Trophoblast cell (in vitro differentiated cells and primary cell): ENCODE measurements around the gene NKIRAS1.

Experiments
- DNase-seq, 2 donors: peaks; one replicate each; pipeline ENCODE4 v3.0.0-alpha.2; 2016
- H2AFZ ChIP-seq: 2 replicates; pipeline ENCODE4 v1.6.1; 2013; ENCODE audit warnings: low read length, moderate library complexity, mild to moderate bottlenecking; ENCODE audit not compliant: insufficient read depth, poor library complexity
- H2AK5ac ChIP-seq: 2 replicates; pipeline ENCODE4 v1.6.1; 2013; ENCODE audit warnings: mild to moderate bottlenecking, low read length
- H2BK120ac ChIP-seq: 2 replicates; pipeline ENCODE4 v1.6.1; 2013; ENCODE audit warnings: low read length, mild to moderate bottlenecking, moderate library complexity; ENCODE audit not compliant: insufficient read depth, poor library complexity
- H2BK12ac ChIP-seq: 2 replicates; pipeline ENCODE4 v1.6.1; 2013; ENCODE audit warnings: mild to moderate bottlenecking, low read length, moderate library complexity
- H2BK5ac ChIP-seq: 2 replicates; pipeline ENCODE4 v1.6.1; 2013; ENCODE audit warnings: low read length, low read depth, moderate library complexity, mild to moderate bottlenecking; ENCODE audit not compliant: poor library complexity
- H3K14ac ChIP-seq: 2 replicates; pipeline ENCODE4 v1.6.1; 2013; ENCODE audit warnings: mild to moderate bottlenecking, low read length
- H3K18ac ChIP-seq: 2 replicates; pipeline ENCODE4 v1.6.1; 2013; ENCODE audit warnings: mild to moderate bottlenecking, low read length
- H3K23ac ChIP-seq: 2 replicates; pipeline ENCODE4 v1.6.1; 2013; ENCODE audit warnings: low read length
- H3K27ac ChIP-seq: 2 replicates; pipeline ENCODE4 v1.5.1; 2013; ENCODE audit warnings: low read depth, mild to moderate bottlenecking, inconsistent platforms, low read length, moderate library complexity
- H3K27me3 ChIP-seq: 2 replicates; pipeline ENCODE4 v1.6.1; 2013; ENCODE audit warnings: inconsistent platforms, mild to moderate bottlenecking, low read length, moderate library complexity; ENCODE audit not compliant: insufficient read depth
- H3K36me3 ChIP-seq, 2 experiments: 1 replicate in 1 of 2; 2 replicates in 1 of 2; pipeline ENCODE4 v1.6.1; 2013; ENCODE audit warnings: low read length in 2 of 2, mild to moderate bottlenecking in 2 of 2, moderate library complexity in 1 of 2; ENCODE audit not compliant: insufficient read depth in 2 of 2, control insufficient read depth in 1 of 2
- H3K4ac ChIP-seq: 2 replicates; pipeline ENCODE4 v1.6.1; 2013; ENCODE audit warnings: low read depth, mild to moderate bottlenecking, low read length, moderate library complexity
- H3K4me1 ChIP-seq, 2 experiments: 1 replicate in 1 of 2; 2 replicates in 1 of 2; pipeline ENCODE4 v1.6.1; 2013; ENCODE audit warnings: low read length in 2 of 2, mild to moderate bottlenecking in 2 of 2, moderate library complexity in 1 of 2; ENCODE audit not compliant: insufficient read depth in 2 of 2, control insufficient read depth in 1 of 2
- H3K4me2 ChIP-seq: 2 replicates; pipeline ENCODE4 v1.6.1; 2013; ENCODE audit warnings: inconsistent platforms, mild to moderate bottlenecking, low read length, moderate library complexity
- H3K4me3 ChIP-seq: 2 replicates; pipeline ENCODE4 v1.5.1; 2013; ENCODE audit warnings: mild to moderate bottlenecking, low read depth, low read length, inconsistent platforms
- H3K79me1 ChIP-seq: one replicate; pipeline ENCODE4 v1.6.1; 2013; ENCODE audit warnings: low read length
- H3K79me2 ChIP-seq: 2 replicates; pipeline ENCODE4 v1.6.1; 2013; ENCODE audit warnings: low read length, mild to moderate bottlenecking; ENCODE audit not compliant: control insufficient read depth, insufficient read depth, poor library complexity
- H3K9ac ChIP-seq: 2 replicates; pipeline ENCODE4 v1.6.1; 2013; ENCODE audit warnings: mild to moderate bottlenecking, low read length
- H3K9me3 ChIP-seq: 2 replicates; pipeline ENCODE4 v1.6.1; 2013; ENCODE audit warnings: low read depth, mild to moderate bottlenecking, control low read depth, inconsistent platforms, low read length; ENCODE audit not compliant: insufficient read depth
- H4K12ac ChIP-seq: 2 replicates; pipeline ENCODE4 v1.6.1; 2013; ENCODE audit warnings: low read depth, mild to moderate bottlenecking, low read length, moderate library complexity
- H4K8ac ChIP-seq: 2 replicates; pipeline ENCODE4 v1.6.1; 2013; ENCODE audit warnings: low read depth, mild to moderate bottlenecking, low read length, moderate library complexity
- H4K91ac ChIP-seq: one replicate; pipeline ENCODE4 v1.6.1; 2013; ENCODE audit warnings: low read depth, mild to moderate bottlenecking, low read length, moderate library complexity
- WGBS: extraction: QIAGEN DNeasy Blood & Tissue Kit; methylation state at CpG from one replicate; pipeline ENCODE4 v1.1.7; 2013; ENCODE audit warnings: missing lambda C conversion rate; ENCODE audit not compliant: insufficient read length, insufficient coverage; ENCODE audit errors: extremely low coverage; 5-methylcytosine and 5-hydroxymethylcytosine counted together

The NKIRAS1 gene

GRCh38 chr3:23954144-23954543 is 37.4 kb upstream of the NKIRAS1 start:
- Histone ChIP-seq H4K8ac (no peak overlapping the region), H3K27me3 (no peaks in the 10 kb centered on the region), H3K4me2 (no peak overlapping the region), H2BK5ac (no peak overlapping the region), H2BK120ac (no peak overlapping the region), H2BK12ac (no peak overlapping the region), H3K9me3 (no peaks in the 10 kb centered on the region), H3K14ac (no peak overlapping the region), H3K79me1 (no peaks in the 10 kb centered on the region), H4K91ac (no peak overlapping the region), H2AFZ (no peak overlapping the region), H3K9ac (no peak overlapping the region), H3K27ac (no peak overlapping the region), H4K12ac (no peak overlapping the region), H3K18ac (no peak overlapping the region), H3K4me3 (no peak overlapping the region), H3K4ac (no peak overlapping the region), H3K36me3 (peaks cover 0 to 1% of the 10 kb centered on the region in 2 experiments), H3K4me1 (peaks cover 0 to 4% of the 10 kb centered on the region in 2 experiments), H3K23ac (no peak overlapping the region), H3K79me2 (no peaks in the 10 kb centered on the region), H2AK5ac (no peak overlapping the region)
- DNase-seq, result no peak
- WGBS, result no CpG with 5 or more reads among the region's 5 CpGs

DNA sequence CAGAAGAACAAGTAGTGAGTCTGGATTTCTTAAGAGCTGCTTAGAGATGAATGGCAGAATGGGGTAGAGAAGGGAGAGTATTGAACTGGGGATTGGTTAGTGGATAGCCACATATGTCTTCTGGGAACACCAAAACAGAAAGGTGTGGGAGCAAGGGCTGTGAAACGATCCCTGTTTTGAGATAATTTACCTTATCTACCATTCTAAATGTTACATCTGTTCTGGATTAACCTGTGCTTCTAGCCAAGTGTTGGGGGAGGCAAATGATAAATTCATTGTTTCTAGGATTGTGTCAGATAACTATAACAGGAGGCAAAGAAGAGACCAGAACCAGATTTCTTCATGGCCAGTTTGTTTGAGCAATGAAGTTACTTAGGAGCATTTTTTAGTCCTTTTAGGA is 36.7 kb upstream of the NKIRAS1 start:
- no peaks in the 10 kb centered on the region for H3K27me3 ChIP-seq
- H3K9me3 ChIP-seq, result no peaks in the 10 kb centered on the region
- WGBS, result no CpG with 5 or more reads among the region's 1 CpG
- no peak overlapping the region for H3K4ac ChIP-seq
- no peak overlapping the region for H2AFZ ChIP-seq
- H4K8ac ChIP-seq, result no peak overlapping the region
- no peaks in the 10 kb centered on the region for H3K79me2 ChIP-seq
- no peak for DNase-seq
- no peak overlapping the region for H2BK120ac ChIP-seq
- H3K9ac ChIP-seq, result no peak overlapping the region
- no peak overlapping the region for H3K14ac ChIP-seq
- H2BK5ac ChIP-seq, result no peak overlapping the region
- no peak overlapping the region for H2AK5ac ChIP-seq
- H3K4me1 ChIP-seq, result no peaks in the 10 kb centered on the region
- no peak overlapping the region for H3K23ac ChIP-seq
- H3K27ac ChIP-seq, result no peak overlapping the region
- H4K12ac ChIP-seq, result no peak overlapping the region
- no peak overlapping the region for H2BK12ac ChIP-seq
- H3K18ac ChIP-seq, result no peak overlapping the region
- no peak overlapping the region for H4K91ac ChIP-seq
- H3K4me3 ChIP-seq, result no peak overlapping the region
- no peaks in the 10 kb centered on the region for H3K79me1 ChIP-seq
- no peak overlapping the region for H3K4me2 ChIP-seq
- H3K36me3 ChIP-seq, result peaks cover 0 to 1% of the 10 kb centered on the region in 2 experiments

DNA sequence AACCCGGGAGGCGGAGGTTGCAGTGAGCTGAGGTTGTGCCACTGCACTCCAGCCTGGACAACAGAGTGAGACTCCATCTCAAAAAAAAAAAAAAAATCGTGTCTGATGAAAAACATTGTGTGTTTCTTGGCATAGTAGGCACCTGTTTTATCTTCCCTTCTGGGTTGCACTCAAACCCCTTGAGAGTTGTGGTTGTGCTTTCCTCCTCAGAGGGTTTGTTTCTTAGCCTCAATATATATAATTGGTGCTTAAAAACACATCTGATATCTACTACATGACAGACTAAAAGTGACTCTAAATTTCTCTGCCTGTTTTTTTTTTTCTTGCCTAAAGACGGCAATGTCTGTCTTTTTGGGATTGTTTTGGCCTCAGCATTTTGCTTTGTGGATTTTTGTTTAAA is 35.9 kb upstream of the NKIRAS1 start:
- H3K36me3 ChIP-seq, result peaks cover 0 to 1% of the 10 kb centered on the region in 2 experiments
- H3K79me1 ChIP-seq, result no peaks in the 10 kb centered on the region
- WGBS, result no CpG with 5 or more reads among the region's 4 CpGs
- H4K8ac ChIP-seq, result no peak overlapping the region
- H3K79me2 ChIP-seq, result no peaks in the 10 kb centered on the region
- H2AFZ ChIP-seq, result no peak overlapping the region
- no peak overlapping the region for H2BK120ac ChIP-seq
- H3K4me3 ChIP-seq, result no peak overlapping the region
- H3K23ac ChIP-seq, result no peak overlapping the region
- no peak overlapping the region for H4K12ac ChIP-seq
- no peak overlapping the region for H2AK5ac ChIP-seq
- H3K4me2 ChIP-seq, result no peak overlapping the region
- H3K27me3 ChIP-seq, result no peaks in the 10 kb centered on the region
- DNase-seq, result no peak
- no peak overlapping the region for H3K27ac ChIP-seq
- no peak overlapping the region for H3K4ac ChIP-seq
- no peaks in the 10 kb centered on the region for H3K4me1 ChIP-seq
- no peak overlapping the region for H2BK12ac ChIP-seq
- H3K18ac ChIP-seq, result no peak overlapping the region
- H2BK5ac ChIP-seq, result no peak overlapping the region
- H3K9ac ChIP-seq, result no peak overlapping the region
- no peak overlapping the region for H3K14ac ChIP-seq
- no peaks in the 10 kb centered on the region for H3K9me3 ChIP-seq
- no peak overlapping the region for H4K91ac ChIP-seq

DNA sequence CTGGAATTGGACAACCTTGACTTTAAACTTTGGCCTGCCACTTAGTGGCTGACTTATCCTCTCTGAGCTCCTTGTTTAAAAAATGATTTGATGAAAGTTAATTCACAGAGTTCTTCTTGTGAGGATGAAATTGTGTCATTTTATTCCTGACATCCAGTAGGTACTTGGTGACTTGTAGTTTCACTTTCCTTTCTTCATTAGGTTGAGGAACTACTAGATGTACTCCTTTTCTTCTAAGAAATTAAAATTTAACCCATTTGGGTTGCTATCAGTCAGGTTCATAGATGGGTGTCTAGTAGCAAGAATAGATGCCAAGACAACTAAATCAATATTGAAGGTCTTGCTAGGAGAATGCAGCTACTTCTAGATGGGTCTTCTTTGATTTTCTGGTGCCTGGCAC is 33.5 kb upstream of the NKIRAS1 start:
- Histone ChIP-seq H3K23ac (no peak overlapping the region), H3K14ac (no peak overlapping the region), H3K4me3 (no peak overlapping the region), H2BK5ac (no peak overlapping the region), H3K27me3 (no peaks in the 10 kb centered on the region), H3K27ac (no peak overlapping the region), H3K4me1 (peaks cover 3 to 5% of the 10 kb centered on the region in 2 experiments), H3K9ac (no peak overlapping the region), H3K36me3 (no peaks in the 10 kb centered on the region), H4K8ac (no peak overlapping the region), H2BK120ac (no peak overlapping the region), H3K79me1 (peaks cover 7% of the 10 kb centered on the region), H3K4ac (no peak overlapping the region), H2AFZ (no peak overlapping the region), H4K12ac (no peak overlapping the region), H2BK12ac (no peak overlapping the region), H4K91ac (no peak overlapping the region), H2AK5ac (no peak overlapping the region), H3K18ac (no peak overlapping the region), H3K9me3 (no peaks in the 10 kb centered on the region), H3K79me2 (peaks cover 4% of the 10 kb centered on the region), H3K4me2 (no peak overlapping the region)
- DNase-seq, result no peak
